ENCODE results near the gene IGF2R.

Gene IGF2R

GRCh38 chr6:160095146-160095845 is 126.4 kb downstream of the IGF2R start:
- H3K27ac ChIP-seq, result no peak overlapping the region
- TF ChIP-seq CTCF (conservative IDR thresholded peaks at IDR 0.05), result no peak

- H3K27ac ChIP-seq, result no peak overlapping the region
- TF ChIP-seq CTCF (conservative IDR thresholded peaks at IDR 0.05), result no peak
These were observed 132.7 kb downstream of the IGF2R start for GRCh38 chr6:160101277-160102205.

GRCh38 chr6:160102399-160102798 is 133.5 kb downstream of the IGF2R start:
- TF ChIP-seq CTCF (conservative IDR thresholded peaks at IDR 0.05), result no peak
- H3K27ac ChIP-seq, result no peak overlapping the region

- H3K27ac ChIP-seq, result no peak overlapping the region
- peak; percentile 51; the same call in 1 of the 2 replicates for TF ChIP-seq CTCF (conservative IDR thresholded peaks at IDR 0.05)
These were observed 134.3 kb downstream of the IGF2R start for GRCh38 chr6:160102956-160103824.

- no peak for TF ChIP-seq CTCF (conservative IDR thresholded peaks at IDR 0.05)
- H3K27ac ChIP-seq, result no peak overlapping the region
These were observed 134.9 kb downstream of the IGF2R start for GRCh38 chr6:160103825-160104100.

- H3K27ac ChIP-seq, result no peak overlapping the region
- TF ChIP-seq CTCF (conservative IDR thresholded peaks at IDR 0.05), result no peak
These were observed 136.1 kb downstream of the IGF2R start for GRCh38 chr6:160104821-160105517.
